Gastrocnemius medialis (tissue), 4 donors: ENCODE measurements around the gene INPP4B. TPM values are rescaled to one million over a fixed set of nuclear protein-coding genes. Genes with fewer than 3 reads are reported as not detected.

Experiments used
- ATAC-seq, 2 donors: fragments of 150-250 bp; one replicate each; pipeline ENCODE4 v1.9.1; 2016
- DNase-seq, 2 donors: peaks; one replicate each; pipeline ENCODE4 v3.0.0-alpha.2; 2019
- H3K27ac ChIP-seq, 4 donors: fragments of 200-600 bp; sonication (generic); 1 replicate in 1 of 4; 2 replicates in 3 of 4; pipeline ENCODE4 v1.5.1; 2016 to 2018; ENCODE audit warnings: mild to moderate bottlenecking in 2 of 4, moderate library complexity in 1 of 4
- H3K27me3 ChIP-seq, 3 donors: fragments of 200-600 bp; sonication (generic) in 2 of 3; 1 replicate in 1 of 3; 2 replicates in 2 of 3; pipeline versions ENCODE4 v1.5.1 to v1.6.0; 2016 to 2019; ENCODE audit warnings: mild to moderate bottlenecking in 1 of 3, moderate library complexity in 1 of 3
- H3K36me3 ChIP-seq, 2 donors: fragments of 200-600 bp; sonication (generic) in 1 of 2; one replicate each; pipeline ENCODE4 v1.5.1; 2017 to 2018
- H3K4me1 ChIP-seq, 2 donors: fragments of 200-600 bp; sonication (generic) in 1 of 2; one replicate each; pipeline ENCODE4 v1.5.1; 2016 to 2017; ENCODE audit warnings: mild to moderate bottlenecking in 2 of 2
- H3K4me3 ChIP-seq, 4 donors: fragments of 200-600 bp; sonication (generic) in 3 of 4; 1 replicate in 1 of 4; 2 replicates in 3 of 4; pipeline ENCODE4 v1.5.1; 2016 to 2019; ENCODE audit warnings: mild to moderate bottlenecking in 2 of 4
- H3K9me3 ChIP-seq, 3 donors: fragments of 200-600 bp; sonication (generic) in 2 of 3; 1 replicate in 1 of 3; 2 replicates in 2 of 3; pipeline ENCODE4 v1.5.1; 2016 to 2019
- POLR2A ChIP-seq, 2 donors: fragments of 450-650 bp; IDR thresholded peaks; one replicate each; pipeline ENCODE4 v1.6.1; 2017; ENCODE audit warnings: antibody characterized with exemption in 2 of 2, mild to moderate bottlenecking in 2 of 2, moderate library complexity in 2 of 2
- in situ Hi-C, 4 donors: fragments of 200-750 bp; cut with MboI; loops; one replicate each; pipeline versions ENCODE4 v1.15.0 to v1.8.0; 2017; ENCODE audit warnings: low sequenced_read_pairs in 4 of 4
- intact Hi-C: fragments of 100-400 bp; cut with DNase I; formaldehyde crosslinking; loops from one replicate; pipeline ENCODE4 v1.15.1; 2023; ENCODE audit warnings: low total_unique reads
- total RNA-seq, 4 donors: library from RNA; depleted of rRNA; stranded (reverse); fragments of >200 nt; gene quantifications; one replicate each; pipeline versions ENCODE4 v1.1.0 to v1.2.3, GENCODE V29; 2016
- TF ChIP-seq, protein P1 (sequence below), 5 experiments: fragments of 450-650 bp in 3 of 5; fragments of 200-600 bp in 2 of 5; sonication (generic) in 2 of 5; IDR thresholded peaks in 4 of 5; conservative IDR thresholded peaks in 1 of 5; 1 replicate in 4 of 5; 2 replicates in 1 of 5; pipeline ENCODE4 v1.5.1; 2016 to 2019; ENCODE audit warnings: antibody characterized with exemption in 5 of 5, mild to moderate bottlenecking in 3 of 5, moderate library complexity in 3 of 5

Gene INPP4B
- total RNA-seq, 4 donors from 2014 or later = 7.5 to 23.6 (median 9.1) TPM

DNA sequence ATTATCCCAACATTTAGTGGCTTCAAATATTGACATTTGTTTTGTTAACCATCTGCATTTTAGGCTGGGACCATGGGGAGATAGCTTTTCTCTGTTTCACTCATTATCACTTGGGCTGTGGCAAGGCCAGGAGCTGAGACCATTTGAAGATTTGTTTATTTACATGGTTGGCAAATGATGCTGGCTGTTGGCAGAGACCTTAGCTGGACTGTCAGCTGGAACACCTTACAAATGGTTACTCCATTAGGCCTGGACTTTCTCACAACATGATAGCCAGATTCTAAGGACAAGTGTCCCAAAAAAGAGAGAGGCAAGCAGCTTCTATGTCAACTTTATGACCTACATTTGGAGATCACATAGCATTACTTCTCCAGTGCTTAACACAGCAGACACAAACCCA is 130.4 kb downstream of the INPP4B start:
- no peak for TF ChIP-seq POLR2A (IDR thresholded peaks at IDR 0.05)
- TF ChIP-seq, protein P1, sequence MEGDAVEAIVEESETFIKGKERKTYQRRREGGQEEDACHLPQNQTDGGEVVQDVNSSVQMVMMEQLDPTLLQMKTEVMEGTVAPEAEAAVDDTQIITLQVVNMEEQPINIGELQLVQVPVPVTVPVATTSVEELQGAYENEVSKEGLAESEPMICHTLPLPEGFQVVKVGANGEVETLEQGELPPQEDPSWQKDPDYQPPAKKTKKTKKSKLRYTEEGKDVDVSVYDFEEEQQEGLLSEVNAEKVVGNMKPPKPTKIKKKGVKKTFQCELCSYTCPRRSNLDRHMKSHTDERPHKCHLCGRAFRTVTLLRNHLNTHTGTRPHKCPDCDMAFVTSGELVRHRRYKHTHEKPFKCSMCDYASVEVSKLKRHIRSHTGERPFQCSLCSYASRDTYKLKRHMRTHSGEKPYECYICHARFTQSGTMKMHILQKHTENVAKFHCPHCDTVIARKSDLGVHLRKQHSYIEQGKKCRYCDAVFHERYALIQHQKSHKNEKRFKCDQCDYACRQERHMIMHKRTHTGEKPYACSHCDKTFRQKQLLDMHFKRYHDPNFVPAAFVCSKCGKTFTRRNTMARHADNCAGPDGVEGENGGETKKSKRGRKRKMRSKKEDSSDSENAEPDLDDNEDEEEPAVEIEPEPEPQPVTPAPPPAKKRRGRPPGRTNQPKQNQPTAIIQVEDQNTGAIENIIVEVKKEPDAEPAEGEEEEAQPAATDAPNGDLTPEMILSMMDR (IDR thresholded peaks at IDR 0.05 in 4 of 5, conservative IDR thresholded peaks at IDR 0.05 in 1 of 5) = no peak
- Histone ChIP-seq H3K36me3 (no peaks in the 10 kb centered on the region), H3K4me3 (no peak overlapping the region), H3K9me3 (no peaks in the 10 kb centered on the region), H3K27ac (no peak overlapping the region), H3K4me1 (no peaks in the 10 kb centered on the region), H3K27me3 (no peaks in the 10 kb centered on the region)
- DNase-seq = no peak
- in situ Hi-C loops = loop anchor here in 2 of 4 donors (25.0 kb wide), 3 partner anchors 353 to 578 kb away; no protein-coding TSS in a partner anchor
- no peak for ATAC-seq
- intact Hi-C loops = no loop called here

- TF ChIP-seq POLR2A (IDR thresholded peaks at IDR 0.05) = no peak
- TF ChIP-seq, protein P1 (IDR thresholded peaks at IDR 0.05 in 4 of 5, conservative IDR thresholded peaks at IDR 0.05 in 1 of 5) = no peak
Measured at GRCh38 chr4:142713282-142714030, 132.6 kb downstream of the INPP4B start.

DNA sequence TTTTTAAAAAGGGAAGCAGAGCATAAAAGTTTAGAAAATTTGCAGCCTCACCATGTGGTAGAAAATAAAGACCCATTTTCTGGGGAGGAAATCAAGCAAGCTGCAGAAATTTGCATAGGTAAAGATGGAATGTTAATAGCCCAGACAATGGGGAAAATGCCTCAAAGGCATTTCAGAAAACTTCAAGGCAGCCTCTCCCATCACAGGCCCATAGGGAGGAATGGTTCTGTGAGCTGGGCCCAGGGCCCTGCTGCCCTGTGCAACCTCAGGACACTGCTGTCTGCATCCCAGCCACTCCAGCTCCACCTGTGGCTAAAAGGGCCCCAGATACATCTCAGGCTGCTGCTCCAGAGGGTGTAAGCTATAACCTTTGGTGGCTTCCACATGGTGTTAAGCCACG is 137.9 kb downstream of the INPP4B start:
- H3K27me3 ChIP-seq = no peaks in the 10 kb centered on the region
- in situ Hi-C loops = loop anchor here in 2 of 4 donors (25.0 kb wide), 3 partner anchors 346 to 571 kb away; no protein-coding TSS in a partner anchor
- H3K9me3 ChIP-seq = no peaks in the 10 kb centered on the region
- no peak for DNase-seq
- TF ChIP-seq, protein P1 (IDR thresholded peaks at IDR 0.05 in 4 of 5, conservative IDR thresholded peaks at IDR 0.05 in 1 of 5) = no peak
- TF ChIP-seq POLR2A (IDR thresholded peaks at IDR 0.05) = no peak
- H3K27ac ChIP-seq = no peak overlapping the region
- no peak overlapping the region for H3K4me3 ChIP-seq
- no peaks in the 10 kb centered on the region for H3K4me1 ChIP-seq
- H3K36me3 ChIP-seq = no peaks in the 10 kb centered on the region
- ATAC-seq = no peak
- intact Hi-C loops = no loop called here

More at GRCh38 chr4:142713282-142714030, 132.6 kb downstream of the INPP4B start:
- ATAC-seq (no peak), DNase-seq (no peak)
- H3K4me1 ChIP-seq = no peaks in the 10 kb centered on the region
- no peaks in the 10 kb centered on the region for H3K36me3 ChIP-seq
- H3K27ac ChIP-seq = no peak overlapping the region
- intact Hi-C loops = no loop called here
- in situ Hi-C loops = loop anchor here in 2 of 4 donors (25.0 kb wide), 3 partner anchors 351 to 576 kb away; no protein-coding TSS in a partner anchor
- H3K27me3 ChIP-seq = no peaks in the 10 kb centered on the region
- H3K4me3 ChIP-seq = no peak overlapping the region
- no peaks in the 10 kb centered on the region for H3K9me3 ChIP-seq

DNA sequence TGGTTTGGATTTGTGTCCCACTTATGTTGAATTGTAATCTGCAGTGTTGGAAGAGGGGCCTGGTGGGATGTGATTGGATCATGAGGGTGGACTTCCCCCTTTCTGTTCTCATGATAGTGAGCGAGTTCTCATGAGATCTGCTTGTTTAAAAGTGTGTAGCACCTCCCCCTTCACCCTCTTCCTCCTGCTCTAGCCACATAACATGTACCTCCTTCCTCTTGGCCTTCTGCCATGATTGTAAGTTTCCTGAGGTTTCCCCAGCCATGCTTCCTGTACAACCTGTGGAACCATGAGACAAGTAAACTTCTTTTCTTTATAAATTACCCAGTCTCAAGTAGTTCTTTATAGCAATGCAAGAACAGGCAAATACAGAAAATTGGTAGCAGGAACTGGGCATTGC is 138.7 kb downstream of the INPP4B start:
- DNase-seq = no peak
- Histone ChIP-seq H3K9me3 (no peaks in the 10 kb centered on the region), H3K4me3 (no peak overlapping the region), H3K4me1 (no peaks in the 10 kb centered on the region), H3K27ac (no peak overlapping the region), H3K36me3 (no peaks in the 10 kb centered on the region), H3K27me3 (no peaks in the 10 kb centered on the region)
- intact Hi-C loops = no loop called here
- no peak for TF ChIP-seq POLR2A (IDR thresholded peaks at IDR 0.05)
- TF ChIP-seq, protein P1 (IDR thresholded peaks at IDR 0.05 in 4 of 5, conservative IDR thresholded peaks at IDR 0.05 in 1 of 5) = no peak
- in situ Hi-C loops = loop anchor here in 2 of 4 donors (25.0 kb wide), 3 partner anchors 345 to 570 kb away; no protein-coding TSS in a partner anchor
- no peak for ATAC-seq
